ENCODE results near the gene ITCH.

ITCH gene

GRCh38 chr20:34452281-34452982 is 89.4 kb downstream of the ITCH start:
- TF ChIP-seq L3MBTL2 (conservative IDR thresholded peaks at IDR 0.05) (no peak), SP1 (IDR thresholded peaks at IDR 0.05) (no peak), FOXA1 (IDR thresholded peaks at IDR 0.05) (no peak), FOXM1 (IDR thresholded peaks at IDR 0.05; ENCODE audit: borderline replicate concordance) (no peak), ARNT (IDR thresholded peaks at IDR 0.05) (no peak), ZNF384 (IDR thresholded peaks at IDR 0.05) (no peak), CTBP1 (IDR thresholded peaks at IDR 0.05; ENCODE audit: borderline replicate concordance) (no peak), ELF4 (IDR thresholded peaks at IDR 0.05) (no peak), FOXK2 (IDR thresholded peaks at IDR 0.05) (no peak), BHLHE40 (IDR thresholded peaks at IDR 0.05; ENCODE audit: borderline replicate concordance) (no peak)
- ChIA-PET CTCF (no interaction called here), POLR2A (no interaction called here)
- no peak for DNase-seq (ENCODE audit: extremely low spot score)

- CTCF ChIA-PET: interaction anchor here (0.6 kb wide), 1 partner anchor 34 kb away, joined by 3 read pairs; no protein-coding TSS in a partner anchor
- TF ChIP-seq CTBP1 (IDR thresholded peaks at IDR 0.05; ENCODE audit: borderline replicate concordance) (no peak), NFRKB (IDR thresholded peaks at IDR 0.05) (no peak), HDGF (IDR thresholded peaks at IDR 0.05; ENCODE audit: borderline replicate concordance) (no peak), FOXA1 (IDR thresholded peaks at IDR 0.05) (no peak), FOXM1 (IDR thresholded peaks at IDR 0.05; ENCODE audit: borderline replicate concordance) (no peak)
- DNase-seq (ENCODE audit: extremely low spot score): no peak
- POLR2A ChIA-PET: no interaction called here
Observed at GRCh38 chr20:34458631-34459030, 95.6 kb downstream of the ITCH start.

DNA sequence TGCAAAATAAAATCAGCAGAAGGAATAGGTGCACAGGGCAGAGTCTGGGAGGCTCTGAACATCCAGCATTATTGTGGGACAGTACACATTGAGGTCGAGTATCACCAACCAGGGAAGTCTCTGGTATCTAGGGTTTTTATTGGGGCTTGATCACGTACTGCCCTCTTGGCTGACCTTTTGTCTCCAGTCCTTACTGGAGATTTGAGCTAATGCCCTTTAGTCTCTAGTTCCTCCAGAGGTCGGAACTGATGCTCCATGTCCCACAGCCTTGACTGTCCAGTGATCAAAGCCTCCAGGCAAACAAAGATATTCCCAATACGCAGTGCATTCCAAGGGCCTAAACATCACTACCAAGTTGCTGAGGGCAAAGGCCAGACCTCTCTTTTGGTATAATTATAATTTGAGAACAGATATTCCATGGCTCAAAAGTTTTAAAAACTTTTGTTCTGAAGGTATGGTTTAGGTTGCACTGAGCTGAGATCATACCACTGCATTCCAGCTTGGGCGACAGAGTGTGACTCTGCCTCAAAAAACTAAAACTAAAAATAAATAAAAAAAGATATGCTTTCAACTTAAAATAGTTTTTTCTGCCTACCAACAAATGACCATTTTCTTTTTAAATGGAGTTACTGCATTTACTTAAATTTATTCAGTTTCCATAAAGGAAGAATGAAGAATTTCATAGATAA is 96.3 kb downstream of the ITCH start:
- CTCF ChIA-PET: no interaction called here
- DNase-seq (ENCODE audit: extremely low spot score): no peak
- TF ChIP-seq ZNF384 (IDR thresholded peaks at IDR 0.05): no peak
- no peak for TF ChIP-seq SP1 (IDR thresholded peaks at IDR 0.05)
- no peak for TF ChIP-seq HDGF (IDR thresholded peaks at IDR 0.05; ENCODE audit: borderline replicate concordance)
- TF ChIP-seq FOXM1 (IDR thresholded peaks at IDR 0.05; ENCODE audit: borderline replicate concordance): no peak
- TF ChIP-seq TARDBP (IDR thresholded peaks at IDR 0.05): no peak
- no peak for TF ChIP-seq FOXK2 (IDR thresholded peaks at IDR 0.05)
- no peak for TF ChIP-seq ARNT (IDR thresholded peaks at IDR 0.05)
- no peak for TF ChIP-seq FOXA1 (IDR thresholded peaks at IDR 0.05)
- no peak for TF ChIP-seq NFRKB (IDR thresholded peaks at IDR 0.05)
- TF ChIP-seq BHLHE40 (IDR thresholded peaks at IDR 0.05; ENCODE audit: borderline replicate concordance): no peak
- no peak for TF ChIP-seq LEF1 (IDR thresholded peaks at IDR 0.05; ENCODE audit: borderline replicate concordance)
- TF ChIP-seq, protein P1, sequence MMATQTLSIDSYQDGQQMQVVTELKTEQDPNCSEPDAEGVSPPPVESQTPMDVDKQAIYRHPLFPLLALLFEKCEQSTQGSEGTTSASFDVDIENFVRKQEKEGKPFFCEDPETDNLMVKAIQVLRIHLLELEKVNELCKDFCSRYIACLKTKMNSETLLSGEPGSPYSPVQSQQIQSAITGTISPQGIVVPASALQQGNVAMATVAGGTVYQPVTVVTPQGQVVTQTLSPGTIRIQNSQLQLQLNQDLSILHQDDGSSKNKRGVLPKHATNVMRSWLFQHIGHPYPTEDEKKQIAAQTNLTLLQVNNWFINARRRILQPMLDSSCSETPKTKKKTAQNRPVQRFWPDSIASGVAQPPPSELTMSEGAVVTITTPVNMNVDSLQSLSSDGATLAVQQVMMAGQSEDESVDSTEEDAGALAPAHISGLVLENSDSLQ (IDR thresholded peaks at IDR 0.05): no peak
- no peak for TF ChIP-seq L3MBTL2 (conservative IDR thresholded peaks at IDR 0.05)
- TF ChIP-seq CTBP1 (IDR thresholded peaks at IDR 0.05; ENCODE audit: borderline replicate concordance): no peak
- TF ChIP-seq SUZ12 (IDR thresholded peaks at IDR 0.05): no peak
- TF ChIP-seq ELF4 (IDR thresholded peaks at IDR 0.05): no peak
- POLR2A ChIA-PET: no interaction called here

DNA sequence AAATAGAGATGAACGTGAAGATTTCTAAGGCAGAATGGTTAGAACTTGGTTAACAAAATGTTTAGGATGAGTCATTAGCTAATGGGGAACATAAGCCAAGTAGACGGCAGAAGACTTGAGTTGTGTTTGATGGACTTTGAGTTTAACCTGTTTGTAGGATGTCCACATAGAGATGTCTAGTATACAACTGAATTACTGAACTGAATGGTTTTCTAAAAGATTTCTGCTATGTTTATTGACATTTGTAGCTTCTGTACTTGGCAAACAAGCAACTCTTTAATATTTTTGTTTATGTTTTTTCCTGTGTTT is 98.7 kb downstream of the ITCH start:
- CTCF ChIA-PET: interaction anchor here (0.6 kb wide), 2 partner anchors 149 to 238 kb away, joined by 3 to 5 read pairs; no protein-coding TSS in a partner anchor
- DNase-seq (ENCODE audit: extremely low spot score): no peak
- POLR2A ChIA-PET: interaction anchor here (1.0 kb wide), 1 partner anchor 98 kb away, joined by 3 read pairs; the partner anchor contains the start of gene ITCH
- TF ChIP-seq FOXM1 (IDR thresholded peaks at IDR 0.05; ENCODE audit: borderline replicate concordance) (no peak), LEF1 (IDR thresholded peaks at IDR 0.05; ENCODE audit: borderline replicate concordance) (no peak), SUZ12 (IDR thresholded peaks at IDR 0.05) (no peak), NFRKB (IDR thresholded peaks at IDR 0.05) (no peak), SP1 (IDR thresholded peaks at IDR 0.05) (no peak)

DNA sequence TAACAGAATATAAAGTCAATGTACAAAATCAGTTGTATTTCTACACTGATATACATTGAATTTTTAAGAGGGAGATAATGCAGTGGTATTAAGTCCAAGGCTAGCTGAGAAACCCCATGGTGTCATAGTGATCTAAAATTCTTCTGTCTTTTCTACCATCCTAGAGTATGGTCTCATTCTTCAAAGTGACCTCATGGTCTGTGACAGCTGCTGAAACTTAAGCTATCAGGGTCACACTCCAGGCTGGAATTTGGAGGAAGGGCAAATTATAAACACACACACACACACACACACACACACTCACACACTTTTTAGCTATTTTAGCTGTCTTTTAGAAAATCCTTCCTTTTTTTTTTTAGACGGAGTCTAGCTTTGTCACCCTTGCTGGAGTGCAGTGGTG is 105.9 kb downstream of the ITCH start:
- no peak for TF ChIP-seq BHLHE40 (IDR thresholded peaks at IDR 0.05; ENCODE audit: borderline replicate concordance)
- no peak for TF ChIP-seq ELF4 (IDR thresholded peaks at IDR 0.05)
- no peak for TF ChIP-seq TARDBP (IDR thresholded peaks at IDR 0.05)
- TF ChIP-seq FOXA1 (IDR thresholded peaks at IDR 0.05): no peak
- TF ChIP-seq FOXK2 (IDR thresholded peaks at IDR 0.05): no peak
- TF ChIP-seq LEF1 (IDR thresholded peaks at IDR 0.05; ENCODE audit: borderline replicate concordance): no peak
- TF ChIP-seq L3MBTL2 (conservative IDR thresholded peaks at IDR 0.05): no peak
- no peak for TF ChIP-seq SUZ12 (IDR thresholded peaks at IDR 0.05)
- TF ChIP-seq, protein P1 (IDR thresholded peaks at IDR 0.05): no peak
- no peak for TF ChIP-seq CTBP1 (IDR thresholded peaks at IDR 0.05; ENCODE audit: borderline replicate concordance)
- TF ChIP-seq ARNT (IDR thresholded peaks at IDR 0.05): no peak
- TF ChIP-seq NFRKB (IDR thresholded peaks at IDR 0.05): no peak
- TF ChIP-seq SP1 (IDR thresholded peaks at IDR 0.05): no peak
- TF ChIP-seq ZNF384 (IDR thresholded peaks at IDR 0.05): no peak
- no peak for TF ChIP-seq HDGF (IDR thresholded peaks at IDR 0.05; ENCODE audit: borderline replicate concordance)
- no peak for TF ChIP-seq FOXM1 (IDR thresholded peaks at IDR 0.05; ENCODE audit: borderline replicate concordance)
- CTCF ChIA-PET: interaction anchor here (1.5 kb wide), 1 partner anchor 156 kb away, joined by 7 read pairs; no protein-coding TSS in a partner anchor
- POLR2A ChIA-PET: no interaction called here
- no peak for DNase-seq (ENCODE audit: extremely low spot score)

DNA sequence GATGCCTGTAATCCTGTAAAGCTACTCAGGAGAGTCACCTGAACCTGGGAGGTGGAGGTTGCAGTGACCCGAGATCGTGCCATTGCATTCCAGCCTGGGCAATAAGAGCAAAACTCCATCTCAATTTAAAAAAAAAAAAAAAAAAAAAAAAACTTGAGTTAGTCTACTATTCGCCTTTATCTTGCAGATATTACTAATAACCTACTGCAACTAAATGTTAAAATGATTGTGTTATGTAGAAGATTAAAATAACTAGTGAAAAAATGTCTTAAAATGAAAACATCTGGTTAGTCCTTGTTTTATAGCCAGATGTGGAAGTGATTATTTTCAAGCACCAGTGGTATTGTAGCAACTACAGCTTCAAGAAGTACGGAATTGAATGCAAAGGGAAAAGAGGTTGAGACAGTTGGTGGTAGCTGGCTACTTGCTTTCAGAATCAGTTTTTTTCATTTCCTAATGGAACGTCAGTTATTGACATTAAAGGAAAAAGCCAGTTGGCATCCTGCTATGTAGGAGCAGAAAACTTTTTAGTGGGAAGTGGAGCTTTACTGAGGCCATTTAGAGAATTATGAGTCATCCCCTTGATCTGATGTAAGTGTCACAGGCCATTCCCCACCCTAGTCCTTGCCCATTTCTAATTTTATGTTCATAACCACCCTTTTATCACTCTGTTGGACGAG is 109.3 kb downstream of the ITCH start:
- TF ChIP-seq ARNT (IDR thresholded peaks at IDR 0.05) (no peak), L3MBTL2 (conservative IDR thresholded peaks at IDR 0.05) (no peak)
- CTCF ChIA-PET: interaction anchor here (2.3 kb wide), 1 partner anchor 160 kb away, joined by 27 read pairs; no protein-coding TSS in a partner anchor
- POLR2A ChIA-PET: interaction anchor here (0.8 kb wide), 1 partner anchor 44 kb away, joined by 3 read pairs; no protein-coding TSS in a partner anchor
- peak; percentile 9 for DNase-seq (ENCODE audit: extremely low spot score)
